Gastrocnemius medialis (tissue), 4 donors: ENCODE results near the gene UBR3. TPM values are rescaled to one million over a fixed set of nuclear protein-coding genes. Genes with fewer than 3 reads are reported as not detected.

Source experiments
- total RNA-seq, 4 donors: library from RNA; depleted of rRNA; stranded (reverse); fragments of >200 nt; gene quantifications; one replicate each; pipeline versions ENCODE4 v1.1.0 to v1.2.3, GENCODE V29; 2016

Gene UBR3
- total RNA-seq, 4 donors from 2014 or later, result 178 to 247 (median 187) TPM

Other genes with a start within 250 kb of the UBR3 start
- gene PPIG, start 243.1 kb upstream of the UBR3 start, total RNA-seq, result 10 to 100 TPM; 27.7 to 40.5 (median 29.3) TPM
- gene CFAP210, start 133.0 kb upstream of the UBR3 start, total RNA-seq, result not detected
- 1 to 10 TPM; 2.0 to 9.4 (median 2.9) TPM for gene PHOSPHO2, start 133.0 kb upstream of the UBR3 start, total RNA-seq
- gene KLHL23, start 93.6 kb upstream of the UBR3 start, total RNA-seq, result 10 to 100 TPM in 1 of 4 donors, 1 to 10 TPM in 3; 4.2 to 11.5 (median 5.2) TPM
- 10 to 100 TPM; 35.5 to 36.7 (median 36.1) TPM for gene SSB, start 28.6 kb upstream of the UBR3 start, total RNA-seq
- gene METTL5, start 2.5 kb upstream of the UBR3 start, total RNA-seq, result 10 to 100 TPM; 24.8 to 63.7 (median 40.9) TPM